ENCODE measurements around the gene CD46. TPM values are rescaled to one million over a fixed set of nuclear protein-coding genes. Genes with fewer than 3 reads are reported as not detected.
"Not testable (repeated sequence)": the region's sequence is repeated elsewhere in the genome, so short reads cannot be mapped to it uniquely, and the experiment has no call there.

Gene CD46
- total RNA-seq, 1 donor from 2014 or later: 122 TPM

- peak; percentile 15 for DNase-seq
Observed at GRCh38 chr1:207751463-207751789, 428 bp upstream of the CD46 start.

- DNase-seq: peak; percentile 42
Observed at GRCh38 chr1:207752456-207752998, 673 bp downstream of the CD46 start.

GRCh38 chr1:207753611-207754010 is 1.8 kb downstream of the CD46 start:
- no peak for DNase-seq

- DNase-seq: no peak
Observed at GRCh38 chr1:207754011-207754410, 2.2 kb downstream of the CD46 start.

GRCh38 chr1:207754974-207755700 is 3.3 kb downstream of the CD46 start:
- DNase-seq: no peak

- no peak for DNase-seq
Observed at GRCh38 chr1:207755846-207756693, 4.2 kb downstream of the CD46 start.

- no peak for DNase-seq
Observed at GRCh38 chr1:207762622-207763021, 10.8 kb downstream of the CD46 start.

GRCh38 chr1:207763091-207763490 is 11.2 kb downstream of the CD46 start:
- no peak for DNase-seq

GRCh38 chr1:207763972-207764371 is 12.1 kb downstream of the CD46 start:
- DNase-seq: no peak

GRCh38 chr1:207766569-207766968 is 14.7 kb downstream of the CD46 start:
- no peak for DNase-seq

- DNase-seq: not testable (repeated sequence)
Observed at GRCh38 chr1:207770514-207770913, 18.7 kb downstream of the CD46 start.

GRCh38 chr1:207776045-207776444 is 24.2 kb downstream of the CD46 start:
- not testable (repeated sequence) for DNase-seq

- not testable (repeated sequence) for DNase-seq
Observed at GRCh38 chr1:207777412-207777811, 25.6 kb downstream of the CD46 start.

- no peak for DNase-seq
Observed at GRCh38 chr1:207779008-207779407, 27.2 kb downstream of the CD46 start.

GRCh38 chr1:207781312-207781711 is 29.5 kb downstream of the CD46 start:
- DNase-seq: no peak

GRCh38 chr1:207787776-207788175 is 35.9 kb downstream of the CD46 start:
- no peak for DNase-seq

- DNase-seq: no peak
Observed at GRCh38 chr1:207789386-207789785, 37.5 kb downstream of the CD46 start.

- no peak for DNase-seq
Observed at GRCh38 chr1:207789792-207790787, 38.2 kb downstream of the CD46 start.

GRCh38 chr1:207791290-207791689 is 39.4 kb downstream of the CD46 start:
- DNase-seq: no peak

GRCh38 chr1:207793327-207793726 is 41.5 kb downstream of the CD46 start:
- no peak for DNase-seq

GRCh38 chr1:207794861-207795260 is 43.0 kb downstream of the CD46 start:
- no peak for DNase-seq

- peak; percentile 91 for DNase-seq
Observed at GRCh38 chr1:207797229-207797973, 45.5 kb downstream of the CD46 start.
